ENCODE measurements around the gene MAN2A1.

MAN2A1 gene

GRCh38 chr5:109907189-109907588 is 217.5 kb downstream of the MAN2A1 start:
- TF ChIP-seq SIN3A (IDR thresholded peaks at IDR 0.05; ENCODE audit: borderline replicate concordance, insufficient read depth, low read length) (no peak), REST (IDR thresholded peaks at IDR 0.05; ENCODE audit: insufficient read depth in 1 of 2, low read depth in 2 of 2, low read length in 2 of 2) (no peak), POLR2AphosphoS5 (IDR thresholded peaks at IDR 0.05; ENCODE audit: low read depth, low read length) (no peak), TAF1 (IDR thresholded peaks at IDR 0.05; ENCODE audit: borderline replicate concordance, insufficient read depth, low read length) (no peak), FOXP2 (optimal IDR thresholded peaks at IDR 0.05; ENCODE audit: borderline replicate concordance, extremely low read depth, extremely low read length, insufficient read depth) (no peak)

- TF ChIP-seq REST (IDR thresholded peaks at IDR 0.05; ENCODE audit: insufficient read depth in 1 of 2, low read depth in 2 of 2, low read length in 2 of 2) (no peak), SIN3A (IDR thresholded peaks at IDR 0.05; ENCODE audit: borderline replicate concordance, insufficient read depth, low read length) (no peak), FOXP2 (optimal IDR thresholded peaks at IDR 0.05; ENCODE audit: borderline replicate concordance, extremely low read depth, extremely low read length, insufficient read depth) (no peak), POLR2AphosphoS5 (IDR thresholded peaks at IDR 0.05; ENCODE audit: low read depth, low read length) (no peak), TAF1 (IDR thresholded peaks at IDR 0.05; ENCODE audit: borderline replicate concordance, insufficient read depth, low read length) (no peak)
These were observed 218.0 kb downstream of the MAN2A1 start for GRCh38 chr5:109907731-109908130.

- TF ChIP-seq TAF1 (IDR thresholded peaks at IDR 0.05; ENCODE audit: borderline replicate concordance, insufficient read depth, low read length) (no peak), POLR2AphosphoS5 (IDR thresholded peaks at IDR 0.05; ENCODE audit: low read depth, low read length) (no peak), FOXP2 (optimal IDR thresholded peaks at IDR 0.05; ENCODE audit: borderline replicate concordance, extremely low read depth, extremely low read length, insufficient read depth) (no peak), SIN3A (IDR thresholded peaks at IDR 0.05; ENCODE audit: borderline replicate concordance, insufficient read depth, low read length) (no peak), REST (IDR thresholded peaks at IDR 0.05; ENCODE audit: insufficient read depth in 1 of 2, low read depth in 2 of 2, low read length in 2 of 2) (no peak)
These were observed 218.6 kb downstream of the MAN2A1 start for GRCh38 chr5:109908366-109908765.

GRCh38 chr5:109910874-109911273 is 221.1 kb downstream of the MAN2A1 start:
- no peak for TF ChIP-seq SIN3A (IDR thresholded peaks at IDR 0.05; ENCODE audit: borderline replicate concordance, insufficient read depth, low read length)
- TF ChIP-seq FOXP2 (optimal IDR thresholded peaks at IDR 0.05; ENCODE audit: borderline replicate concordance, extremely low read depth, extremely low read length, insufficient read depth) = no peak
- no peak for TF ChIP-seq TAF1 (IDR thresholded peaks at IDR 0.05; ENCODE audit: borderline replicate concordance, insufficient read depth, low read length)
- TF ChIP-seq POLR2AphosphoS5 (IDR thresholded peaks at IDR 0.05; ENCODE audit: low read depth, low read length) = no peak
- TF ChIP-seq REST (IDR thresholded peaks at IDR 0.05; ENCODE audit: insufficient read depth in 1 of 2, low read depth in 2 of 2, low read length in 2 of 2) = no peak

- TF ChIP-seq SIN3A (IDR thresholded peaks at IDR 0.05; ENCODE audit: borderline replicate concordance, insufficient read depth, low read length) = 0 out of 2 replicates have a peak, but pooled peaks have one; percentile 40
- no peak for TF ChIP-seq TAF1 (IDR thresholded peaks at IDR 0.05; ENCODE audit: borderline replicate concordance, insufficient read depth, low read length)
These were observed 222.0 kb downstream of the MAN2A1 start for GRCh38 chr5:109911731-109912130.

Measured in PFSK-1 (cell line).